GM10847 (cell line): ENCODE results near the gene SNAI3.
A peak's percentile ranks its signal among the peaks of the same experiment; 100 is the strongest.

Experiments used
- POLR2A ChIP-seq: IDR thresholded peaks from 2 replicates; pipeline ENCODE4 v1.6.1; 2011; ENCODE audit not compliant: insufficient read length; ENCODE audit errors: extremely low read depth

Gene SNAI3

DNA sequence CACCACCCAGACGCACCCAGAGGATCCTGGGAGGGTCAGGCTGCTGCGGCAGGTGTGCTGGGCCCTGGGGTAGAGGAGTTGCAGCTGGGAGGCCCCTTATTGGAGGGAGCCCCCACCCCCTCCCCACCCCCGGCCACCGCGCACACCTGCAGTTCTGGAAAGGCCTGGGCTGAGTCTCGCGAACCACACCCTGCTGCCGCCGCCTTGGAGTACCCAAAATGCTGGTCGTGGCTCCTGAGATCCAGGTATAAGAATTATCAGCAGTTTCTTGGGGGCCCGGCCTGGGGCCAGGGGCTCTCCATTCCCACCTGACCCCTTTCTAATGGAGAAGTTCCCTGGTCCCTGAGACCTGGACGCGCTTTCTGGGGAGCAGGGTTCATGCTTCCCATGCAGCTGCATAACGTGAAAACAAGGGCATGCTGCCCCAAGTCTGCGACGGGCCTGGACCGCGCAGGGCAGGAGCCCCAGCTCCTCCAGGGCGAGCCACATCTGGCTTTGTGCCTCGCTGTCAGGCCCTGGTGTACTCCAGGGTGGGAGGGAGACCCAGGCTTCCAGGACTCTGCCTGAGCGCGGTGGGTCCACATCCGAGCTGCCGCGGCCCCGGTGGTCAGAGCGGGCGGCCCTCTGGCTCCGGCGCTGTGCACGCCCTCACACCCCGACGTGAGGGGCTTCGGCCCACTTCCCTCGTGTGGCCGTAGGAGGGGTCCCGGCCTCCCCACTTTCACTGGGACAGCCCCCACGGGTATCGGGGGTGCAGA, 7.3 kb upstream of the SNAI3 start:
- TF ChIP-seq POLR2A, result no peak

DNA sequence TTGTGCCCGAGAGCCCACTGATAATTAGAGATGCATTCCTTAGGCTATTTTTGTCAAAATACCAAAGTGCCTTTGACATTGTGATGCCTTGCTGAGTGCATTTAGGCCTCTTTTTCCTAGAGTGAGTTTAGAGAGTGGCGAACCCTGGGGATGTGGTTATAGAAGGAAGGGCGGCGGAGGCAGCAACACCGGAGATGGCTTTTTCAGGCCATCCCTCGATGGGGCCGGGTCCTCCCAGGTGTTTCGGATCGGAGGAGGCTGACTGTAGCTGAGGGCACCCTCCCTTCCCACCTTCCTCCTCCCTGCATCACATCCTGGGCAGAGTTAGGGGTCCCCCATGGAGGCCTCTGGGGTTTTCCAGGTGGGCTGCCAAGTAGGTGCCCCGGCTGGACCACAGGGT, 6.6 kb upstream of the SNAI3 start:
- no peak for TF ChIP-seq POLR2A

DNA sequence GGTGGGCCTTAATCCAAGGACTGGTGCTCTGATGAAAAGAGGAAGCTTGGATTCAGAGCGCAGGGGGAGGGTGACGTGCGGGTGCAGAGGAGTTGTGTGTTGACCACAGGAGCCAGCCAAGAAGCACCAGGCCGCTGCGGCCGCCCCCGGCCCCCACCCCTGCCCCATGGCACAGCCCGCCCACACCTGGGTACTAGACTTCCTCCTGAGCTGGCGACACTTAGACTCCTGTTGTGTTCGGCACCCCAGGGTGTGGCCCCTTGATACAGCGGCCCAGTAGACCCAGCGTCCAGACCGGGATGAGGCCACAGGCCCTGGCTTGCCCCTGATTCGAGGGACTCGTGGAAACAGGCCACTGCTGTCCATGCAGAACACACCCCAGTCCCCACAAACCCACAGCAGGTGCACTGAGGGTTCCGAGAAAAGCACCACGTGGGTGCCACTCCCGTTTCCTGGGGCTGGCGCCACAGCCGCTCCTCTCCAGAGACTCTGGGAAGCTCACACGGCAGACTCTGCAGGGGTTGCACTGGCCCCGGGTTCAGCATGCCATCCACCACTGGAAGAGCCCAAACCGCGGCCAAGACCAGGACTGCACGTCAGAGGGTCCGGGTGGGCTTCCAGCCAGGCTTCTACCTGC, 5.7 kb upstream of the SNAI3 start:
- no peak for TF ChIP-seq POLR2A

DNA sequence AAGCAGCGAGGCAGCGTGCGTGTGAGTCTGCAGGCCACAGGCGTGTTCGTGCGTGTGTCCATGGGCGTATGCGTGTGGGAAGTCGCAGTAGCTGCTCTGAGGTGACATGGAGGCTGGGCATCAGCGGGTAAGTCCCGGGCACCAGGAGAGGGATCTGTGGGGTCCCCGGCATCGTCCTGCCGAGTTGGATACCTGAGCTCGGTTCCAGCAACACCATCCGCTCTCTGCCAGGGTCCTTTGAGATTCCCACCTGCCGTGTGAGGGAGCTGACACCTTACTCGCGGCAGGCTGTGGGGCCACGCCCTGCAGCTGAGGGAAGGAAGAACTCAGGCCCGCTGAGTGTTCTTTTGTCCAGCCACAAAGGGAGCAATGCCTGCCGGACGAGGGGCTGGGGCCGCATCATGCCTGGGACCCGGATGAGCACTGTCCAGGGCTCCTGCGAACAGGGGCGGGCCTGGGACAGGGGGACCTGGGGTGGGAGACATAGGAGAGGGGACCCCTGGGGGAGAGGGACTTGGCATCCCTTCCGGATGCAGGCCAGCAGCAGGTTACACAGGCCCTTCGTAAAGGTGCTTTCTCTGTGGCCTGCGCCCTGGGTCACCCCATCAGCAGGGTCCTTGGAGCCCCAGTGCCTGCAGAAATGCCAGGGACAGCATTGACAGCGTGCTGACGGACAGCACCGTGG, 5.0 kb upstream of the SNAI3 start:
- no peak for TF ChIP-seq POLR2A

DNA sequence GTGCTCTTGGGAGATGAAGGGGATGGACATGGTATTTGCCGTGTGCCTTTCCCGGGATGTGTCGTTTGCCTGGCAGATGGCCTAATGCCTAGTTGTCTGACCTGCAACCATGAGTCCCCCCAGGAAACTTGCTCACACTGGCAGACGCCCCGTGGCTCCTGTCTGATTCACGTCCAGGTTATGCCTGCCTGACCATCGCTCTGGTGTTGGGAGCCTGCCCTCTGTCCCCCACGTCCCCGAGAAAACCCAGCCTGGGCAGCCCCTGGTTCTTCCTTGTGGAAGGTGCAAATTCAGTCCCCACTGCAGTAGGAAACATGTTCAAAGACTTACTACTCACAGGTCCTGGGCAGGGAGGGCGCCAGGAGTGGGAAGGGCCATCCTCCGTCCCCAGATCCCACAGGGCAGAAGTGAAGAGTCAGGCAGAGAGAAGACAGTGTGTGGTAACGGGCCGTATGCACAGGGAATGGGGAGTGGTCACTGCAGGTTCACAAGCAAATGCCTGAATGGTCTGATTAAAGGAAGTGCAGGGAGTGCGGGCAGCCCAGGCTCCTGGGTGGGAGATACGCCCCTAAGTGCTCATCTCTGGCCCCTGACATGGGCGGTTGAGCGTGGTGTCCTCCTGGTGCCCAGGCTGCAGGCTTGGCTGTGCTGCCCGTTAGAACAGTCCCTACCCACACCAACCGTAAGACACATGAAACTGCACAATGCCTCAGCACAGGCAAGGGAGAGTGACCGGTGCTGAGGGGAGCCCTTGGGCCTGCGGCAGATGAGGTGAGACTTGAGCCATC, 4.2 kb upstream of the SNAI3 start:
- TF ChIP-seq POLR2A, result no peak

DNA sequence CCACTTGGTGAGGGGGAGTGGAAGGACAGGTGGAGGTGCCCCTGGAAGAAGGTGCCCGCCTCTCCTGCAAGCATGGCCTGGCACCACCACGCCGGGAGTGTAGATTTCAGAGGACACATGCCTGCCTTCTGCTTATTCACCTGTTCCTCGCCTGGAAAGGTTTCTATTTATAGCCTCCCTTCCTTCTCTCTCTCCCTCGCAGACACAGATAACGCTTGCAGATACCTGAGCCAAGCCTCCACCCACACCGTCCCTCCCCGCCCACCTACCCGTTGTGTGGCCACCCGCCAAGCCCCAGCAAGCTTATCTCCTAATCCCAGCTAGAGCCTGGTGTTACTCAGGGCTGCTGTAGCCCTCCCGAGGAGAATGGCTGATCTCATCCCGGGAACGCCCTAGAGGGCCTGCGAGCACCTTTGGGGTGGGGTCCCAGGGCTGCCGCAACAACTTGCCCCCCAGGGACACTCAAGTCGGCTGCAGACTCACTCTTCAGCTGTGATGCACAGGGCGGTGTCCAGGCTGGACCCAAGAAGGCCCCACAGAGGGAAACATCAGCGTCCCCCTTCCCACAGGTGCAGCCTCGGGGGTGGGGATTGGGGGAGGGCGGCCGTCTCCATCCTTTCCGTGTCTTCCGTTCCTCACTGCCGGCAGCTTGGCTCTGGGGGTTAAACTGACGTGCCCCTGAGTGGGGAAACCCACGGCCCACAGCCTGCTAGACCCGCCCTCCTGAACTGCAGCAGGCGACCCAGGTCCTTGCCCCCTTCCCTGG, 1.9 kb upstream of the SNAI3 start:
- no peak for TF ChIP-seq POLR2A

DNA sequence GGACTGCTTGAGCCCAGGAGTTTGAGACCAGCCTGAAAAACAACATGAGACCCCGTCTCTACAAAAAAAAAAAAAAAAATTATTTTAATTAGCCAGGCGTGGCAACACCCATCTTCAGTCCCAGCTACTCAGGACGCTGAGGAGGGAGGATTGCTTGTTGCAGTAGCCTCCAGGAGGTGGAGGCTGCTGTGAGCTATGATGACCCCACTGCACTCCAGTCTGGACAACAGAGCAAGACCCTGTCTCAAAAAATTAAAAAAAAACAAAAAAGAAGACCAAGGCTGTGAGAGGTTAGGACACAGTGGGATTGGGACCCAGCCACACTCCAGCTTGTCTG, 1.3 kb upstream of the SNAI3 start:
- no peak for TF ChIP-seq POLR2A

DNA sequence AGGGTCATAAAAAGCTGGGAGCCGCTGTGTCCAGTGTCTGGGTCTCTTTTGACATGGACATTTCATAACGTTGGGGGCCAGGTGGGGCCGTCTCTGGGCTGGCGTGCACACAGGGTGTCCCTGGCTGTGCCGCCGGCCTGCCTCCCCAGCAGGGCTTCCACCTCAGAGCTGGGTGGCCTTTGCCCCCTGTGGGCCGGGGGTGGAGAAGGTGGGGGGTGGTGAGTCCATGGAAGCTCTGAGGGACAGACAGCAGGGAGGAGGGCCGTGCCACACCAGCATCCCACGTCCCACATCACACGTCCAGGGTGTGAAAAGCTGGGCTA, 908 bp upstream of the SNAI3 start:
- TF ChIP-seq POLR2A, result no peak

DNA sequence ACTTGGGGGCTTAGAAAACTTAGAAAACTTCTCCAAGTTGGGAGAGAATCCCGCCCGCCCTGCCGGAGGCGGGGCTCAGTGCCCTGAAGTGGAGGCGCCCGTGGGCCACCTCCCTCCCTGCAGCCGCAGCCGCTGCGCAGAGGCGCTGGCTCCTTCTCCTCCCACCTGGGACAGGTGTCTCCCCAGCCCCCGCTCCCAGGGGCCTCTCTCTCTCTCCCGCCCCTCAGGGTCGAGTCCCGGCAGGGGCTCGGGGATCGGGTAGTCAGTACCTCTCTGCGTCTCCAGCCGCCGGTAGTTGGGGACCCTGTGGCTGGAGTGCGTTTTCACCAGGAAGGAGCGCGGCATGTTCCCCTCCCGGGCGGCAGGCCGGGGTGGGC, 257 bp downstream of the SNAI3 start:
- TF ChIP-seq POLR2A, result no peak

DNA sequence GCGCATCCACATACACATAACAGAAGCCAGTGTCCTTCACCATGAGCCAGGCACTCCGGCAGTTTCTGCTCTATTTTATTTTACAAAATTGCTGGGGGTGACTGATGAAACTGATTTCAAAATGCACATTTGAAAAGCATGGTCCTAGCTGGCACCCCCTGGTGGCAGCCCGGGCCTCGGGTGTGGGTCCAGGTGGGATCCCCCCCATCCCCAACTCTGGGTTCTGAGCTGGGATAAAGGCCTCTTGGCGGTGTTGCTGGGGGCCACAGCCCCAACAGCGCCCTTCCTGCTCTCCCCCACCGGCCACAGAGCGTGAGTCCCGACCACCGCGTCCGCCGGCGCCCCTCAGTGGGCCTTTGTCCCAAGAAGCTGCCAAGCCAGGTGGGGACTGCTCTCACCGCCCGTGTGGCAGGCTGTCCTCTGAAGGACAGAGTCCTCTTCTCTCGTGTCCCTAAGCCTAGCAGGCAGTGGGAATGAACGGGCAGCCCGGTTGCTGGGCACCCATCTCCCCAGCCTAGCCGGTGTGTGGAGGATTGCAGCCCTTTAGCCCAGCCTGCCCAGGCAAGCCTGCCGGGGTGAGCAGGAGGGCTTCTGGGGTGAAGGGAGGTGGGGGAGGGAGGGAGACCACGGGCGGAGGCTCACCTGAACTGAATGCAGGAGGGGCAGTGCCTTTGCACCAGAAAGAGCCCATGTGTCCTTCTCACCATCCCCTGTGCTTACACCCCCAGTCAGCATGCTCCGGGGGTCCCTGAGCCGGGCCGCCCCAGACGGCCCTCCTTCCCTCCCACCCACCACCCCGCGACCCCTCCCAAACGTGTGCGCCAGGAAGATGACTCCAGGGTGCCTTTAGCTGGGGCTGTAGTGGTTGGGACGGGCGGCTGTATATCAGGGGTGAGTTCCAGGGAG, 898 bp downstream of the SNAI3 start:
- TF ChIP-seq POLR2A, result no peak

DNA sequence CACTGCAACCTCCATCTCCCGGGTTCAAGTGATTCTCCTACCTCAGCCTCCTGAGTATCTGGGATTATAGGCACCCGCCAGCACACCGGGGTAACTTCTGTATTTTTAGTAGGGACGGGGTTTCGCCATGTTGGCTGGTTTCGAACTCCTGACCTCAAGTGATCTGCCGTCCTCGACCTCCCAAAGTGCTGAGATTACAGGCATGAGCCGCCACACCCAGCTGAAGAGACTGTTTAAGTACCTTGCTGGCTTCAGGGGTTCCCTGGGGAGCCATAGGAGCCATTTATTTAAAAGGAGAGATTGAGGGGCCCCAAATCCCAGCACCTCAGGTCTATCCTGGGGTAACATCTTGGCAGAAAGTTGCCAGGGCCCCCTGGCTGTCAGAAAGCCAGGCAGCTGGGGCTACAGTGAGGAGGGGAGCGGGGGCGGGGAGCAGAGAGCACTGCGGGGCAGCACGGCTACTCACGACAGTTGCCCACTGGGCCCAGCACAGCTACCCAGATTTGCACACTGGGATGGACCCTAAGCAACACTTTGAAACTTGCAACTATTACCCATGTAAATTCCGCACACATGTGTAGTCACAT, 1.6 kb downstream of the SNAI3 start:
- no peak for TF ChIP-seq POLR2A

DNA sequence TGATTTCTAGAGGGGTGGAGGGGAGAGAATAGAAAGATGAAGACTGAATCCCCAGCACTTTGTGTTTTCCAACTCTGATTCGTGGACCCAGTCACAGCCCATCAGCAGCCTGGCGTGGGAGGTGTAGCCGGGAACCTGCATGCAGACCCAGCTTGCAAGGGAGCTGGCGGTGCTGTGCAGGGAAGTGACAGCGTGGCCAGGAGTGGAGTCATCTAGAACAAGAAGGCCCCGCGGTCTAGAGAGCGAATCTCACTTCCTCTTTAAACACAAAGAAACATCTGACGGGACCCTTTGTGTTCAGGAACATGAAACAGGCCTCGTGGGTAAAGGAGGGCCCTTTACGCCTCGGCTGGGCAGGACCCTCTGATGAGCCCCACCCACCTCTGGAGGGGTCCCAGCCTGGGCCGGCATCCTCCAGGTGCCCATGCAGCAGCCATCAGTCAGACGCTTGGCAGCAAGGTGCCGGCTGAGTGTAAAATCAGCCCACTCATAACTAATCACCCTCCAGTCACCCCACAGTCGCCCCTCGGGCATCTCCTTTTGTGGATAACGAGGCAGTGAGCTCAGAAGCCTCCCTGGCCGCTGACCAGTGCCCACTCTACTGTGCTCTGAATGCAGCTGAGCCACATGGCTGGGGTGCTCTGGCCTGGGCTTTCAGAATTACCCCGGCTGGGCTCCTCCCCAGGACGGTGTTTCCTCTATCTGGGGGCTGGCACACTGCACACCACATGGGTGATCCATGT, 4.4 kb downstream of the SNAI3 start:
- peak; percentile 26 for TF ChIP-seq POLR2A

DNA sequence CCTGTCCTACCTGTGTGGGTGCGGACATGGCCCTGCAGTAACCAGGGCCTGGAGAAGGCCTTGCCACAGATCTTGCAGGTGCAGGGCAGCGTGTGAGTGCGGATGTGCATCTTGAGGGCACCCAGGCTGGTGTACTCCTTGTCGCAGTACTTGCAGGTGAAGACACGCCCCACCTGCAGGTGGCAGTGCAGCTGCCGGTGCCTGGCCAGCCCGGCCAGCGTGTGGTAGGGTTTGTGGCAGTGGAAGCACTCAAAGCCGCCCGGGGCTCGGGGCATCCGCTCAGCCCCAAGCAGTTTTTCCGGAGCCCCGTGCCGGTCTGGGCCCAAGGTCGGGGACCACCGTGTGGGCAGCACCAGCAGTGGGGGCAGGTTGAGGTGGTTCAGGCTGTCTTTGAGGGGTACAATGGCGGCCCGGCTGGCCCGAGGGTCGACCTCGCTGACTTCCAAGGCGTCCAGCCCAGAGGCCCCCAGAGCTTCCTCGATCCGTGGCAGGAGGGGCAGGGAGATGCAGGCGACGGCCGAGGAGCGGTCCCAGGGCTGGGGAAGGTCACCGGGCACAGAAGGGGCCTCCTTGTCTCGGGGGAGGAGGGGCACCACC, 5.1 kb downstream of the SNAI3 start:
- TF ChIP-seq POLR2A, result no peak

DNA sequence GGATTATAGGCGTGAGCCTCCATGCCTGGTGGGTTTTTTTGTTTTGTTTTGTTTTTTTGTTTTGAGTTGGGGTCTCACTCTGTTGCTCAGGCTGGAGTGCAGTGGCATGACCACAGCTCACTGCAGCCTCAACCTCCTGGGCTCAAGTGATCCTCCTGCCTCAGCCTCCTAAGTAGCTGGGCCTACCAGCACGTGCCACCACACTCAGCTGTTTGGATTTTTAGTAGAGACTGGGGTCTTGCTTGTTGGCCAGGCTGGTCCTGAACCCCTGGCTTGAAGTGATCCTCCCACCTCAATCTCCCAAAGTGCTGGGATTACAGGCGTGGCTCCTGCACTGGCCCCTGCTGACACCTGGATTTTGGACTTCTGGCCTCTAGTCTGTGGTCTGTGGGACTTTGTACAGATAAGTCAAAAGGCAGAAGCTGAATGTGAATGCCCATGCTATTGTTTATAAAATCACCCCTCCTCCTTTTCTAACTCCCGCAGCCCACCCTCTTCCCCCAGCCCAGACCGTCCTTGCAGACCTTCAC, 5.7 kb downstream of the SNAI3 start:
- TF ChIP-seq POLR2A, result no peak
